ENCODE measurements around the gene TP63.

The TP63 gene

DNA sequence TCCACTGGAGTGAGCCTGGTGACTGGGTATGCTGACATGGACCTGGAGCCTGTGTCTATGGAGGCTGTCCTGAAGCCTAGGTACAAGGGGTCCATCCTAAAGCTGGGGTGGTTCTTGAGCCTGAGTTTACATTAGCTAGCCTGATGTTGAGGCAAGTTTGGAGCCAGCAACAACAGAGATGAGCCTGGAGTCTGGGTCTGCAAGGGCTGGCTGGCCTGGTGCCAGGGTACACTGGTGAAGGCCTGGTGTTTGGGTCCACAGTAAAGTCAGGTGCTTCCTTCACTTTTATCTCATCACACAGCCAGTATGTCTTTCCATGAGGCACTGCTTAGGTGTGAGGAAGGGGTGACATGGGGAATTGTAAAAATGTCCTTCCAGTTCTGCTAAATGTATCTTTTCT, 49.5 kb downstream of the TP63 start:
- DNase-seq (ENCODE audit: extremely low read depth in 1 of 2, low read depth in 1 of 2) = no peak

DNA sequence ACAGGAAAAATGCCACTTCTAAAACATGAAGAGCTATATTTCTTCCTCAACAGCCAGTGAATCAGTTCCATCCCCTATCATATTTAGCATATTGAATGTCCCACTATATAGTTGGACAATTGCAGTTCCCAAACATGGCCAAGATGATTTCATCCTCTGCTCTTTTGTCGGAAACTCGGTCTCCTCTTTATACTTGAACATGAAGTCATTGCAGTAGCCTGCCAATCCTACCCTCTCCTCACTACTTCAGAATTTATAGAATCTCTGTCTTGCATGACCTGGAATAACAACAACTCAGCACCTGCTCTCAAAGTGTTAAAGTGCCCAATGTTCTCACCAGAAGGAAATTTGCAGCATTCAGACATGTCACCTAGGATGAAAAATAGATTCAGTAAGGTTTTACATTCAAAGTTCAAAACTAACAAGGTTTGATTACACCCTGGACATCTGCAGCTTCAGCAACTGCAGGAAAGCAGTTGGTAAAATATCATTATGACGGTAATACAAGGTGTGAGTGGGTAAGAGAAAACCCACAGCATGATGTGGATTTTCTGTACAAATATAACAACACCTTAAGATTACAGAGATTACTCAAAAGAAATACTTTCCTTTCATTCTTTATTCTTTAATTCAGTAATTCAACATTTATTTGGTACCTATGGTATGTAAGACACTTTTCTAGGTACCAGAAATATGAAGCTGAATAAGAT, 52.5 kb downstream of the TP63 start:
- DNase-seq (ENCODE audit: extremely low read depth in 1 of 2, low read depth in 1 of 2) = no peak

DNA sequence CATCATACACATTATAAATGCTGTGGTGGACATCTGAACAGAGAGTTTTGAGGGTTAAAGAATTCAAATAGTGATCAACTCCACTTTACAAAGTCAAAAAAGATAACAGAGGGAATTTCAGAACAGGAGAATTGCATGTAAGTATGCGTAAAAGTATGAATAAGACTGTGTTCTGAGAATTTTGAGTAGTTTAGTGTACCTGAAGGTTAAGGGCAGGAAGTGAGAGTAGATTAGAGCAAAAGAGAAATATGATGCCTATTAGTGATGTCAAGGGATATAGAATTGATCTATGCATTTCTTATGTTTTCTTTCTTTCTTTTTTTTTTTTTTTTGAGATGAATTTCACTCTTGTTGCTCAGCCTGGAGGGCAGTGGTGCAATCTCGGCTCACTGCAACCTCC, 53.1 kb downstream of the TP63 start:
- no peak for DNase-seq (ENCODE audit: extremely low read depth in 1 of 2, low read depth in 1 of 2)

DNA sequence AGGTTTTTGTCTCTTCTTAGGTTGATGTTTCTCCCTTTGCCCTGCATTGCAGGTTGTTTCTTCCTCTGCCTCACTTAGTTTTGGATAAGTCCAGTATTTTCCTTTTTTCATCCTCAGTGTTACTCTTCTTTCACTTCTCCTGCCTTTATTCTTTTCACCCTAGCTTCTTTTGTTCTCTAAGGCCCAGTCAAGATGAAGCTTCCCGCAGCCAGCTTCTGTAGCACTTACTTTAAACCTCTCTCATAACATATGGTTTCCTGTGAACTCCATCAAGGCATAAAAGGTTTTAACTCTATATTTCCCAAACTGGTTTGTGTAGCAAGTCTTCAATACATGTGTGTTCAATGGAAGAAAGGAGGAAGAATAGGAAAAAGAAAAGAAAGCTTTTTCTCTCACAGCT, 54.1 kb downstream of the TP63 start:
- DNase-seq (ENCODE audit: extremely low read depth in 1 of 2, low read depth in 1 of 2) = no peak

- DNase-seq (ENCODE audit: extremely low read depth in 1 of 2, low read depth in 1 of 2) = no peak
These were observed 54.7 kb downstream of the TP63 start for GRCh38 chr3:189685860-189686259.

GRCh38 chr3:189687475-189687874, 56.3 kb downstream of the TP63 start:
- no peak for DNase-seq (ENCODE audit: extremely low read depth in 1 of 2, low read depth in 1 of 2)

- DNase-seq (ENCODE audit: extremely low read depth in 1 of 2, low read depth in 1 of 2) = no peak
These were observed 57.1 kb downstream of the TP63 start for GRCh38 chr3:189688262-189688661.

DNA sequence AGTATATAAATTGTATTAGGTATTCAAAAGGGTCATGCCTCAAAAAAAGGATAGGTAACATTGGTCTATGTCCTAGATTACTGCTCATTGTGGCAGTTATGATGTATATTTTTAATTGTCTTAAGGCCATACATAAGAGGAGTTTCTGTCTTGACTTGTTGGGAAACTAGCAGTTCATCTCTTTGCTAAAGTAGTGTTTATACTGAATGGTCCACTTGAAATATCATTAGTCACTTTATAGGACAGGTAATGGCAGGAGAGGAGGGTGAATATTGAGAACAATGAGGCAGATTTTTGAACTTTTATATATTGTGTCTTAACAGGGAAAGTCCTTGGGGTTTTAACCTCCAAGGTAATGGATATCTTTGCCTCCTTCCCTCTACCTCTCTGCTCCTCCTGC, 58.4 kb downstream of the TP63 start:
- DNase-seq (ENCODE audit: extremely low read depth in 1 of 2, low read depth in 1 of 2) = no peak

GRCh38 chr3:189690237-189690636, 59.0 kb downstream of the TP63 start:
- DNase-seq (ENCODE audit: extremely low read depth in 1 of 2, low read depth in 1 of 2) = no peak

DNA sequence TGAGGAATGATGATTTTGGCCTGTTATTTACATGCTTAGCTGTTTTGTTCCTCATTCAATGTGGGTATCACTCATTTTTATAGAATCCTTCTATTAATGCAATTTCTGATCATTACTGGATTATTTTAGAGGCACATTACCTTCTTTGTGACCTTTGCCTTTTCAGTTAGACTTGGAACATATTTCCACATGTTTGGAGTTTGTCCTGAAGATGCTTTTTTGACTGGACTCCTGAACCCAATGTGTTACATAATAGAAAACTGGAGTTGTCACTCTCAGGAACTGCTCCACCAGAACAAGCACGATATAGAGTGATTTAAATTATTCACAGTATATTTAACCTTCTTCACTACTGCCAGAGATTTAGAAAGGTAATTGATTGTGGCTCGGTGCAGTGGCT, 59.5 kb downstream of the TP63 start:
- no peak for DNase-seq (ENCODE audit: extremely low read depth in 1 of 2, low read depth in 1 of 2)

DNA sequence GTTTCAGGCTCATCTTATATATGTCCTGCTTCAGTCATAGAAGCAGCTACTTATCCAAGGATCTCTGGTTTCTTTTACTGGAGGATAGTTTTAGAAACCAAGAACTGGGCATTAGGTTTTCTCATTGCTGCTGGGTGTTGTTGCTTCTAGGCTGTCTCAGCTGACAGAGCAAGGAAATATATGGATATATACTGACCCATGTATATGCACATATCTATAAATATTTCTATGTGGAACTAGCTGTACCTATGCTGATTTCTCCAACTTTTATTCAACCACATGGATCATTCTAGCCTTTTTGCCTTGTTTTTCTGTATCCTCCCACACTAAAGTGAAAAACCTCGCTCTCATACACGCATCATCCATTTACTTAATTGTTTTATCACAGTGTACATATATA, 64.2 kb downstream of the TP63 start:
- no peak for DNase-seq (ENCODE audit: extremely low read depth in 1 of 2, low read depth in 1 of 2)

- DNase-seq (ENCODE audit: extremely low read depth in 1 of 2, low read depth in 1 of 2) = no peak
These were observed 67.6 kb downstream of the TP63 start for GRCh38 chr3:189698811-189699210.

- no peak for DNase-seq (ENCODE audit: extremely low read depth in 1 of 2, low read depth in 1 of 2)
These were observed 68.7 kb downstream of the TP63 start for GRCh38 chr3:189699885-189700284.

DNA sequence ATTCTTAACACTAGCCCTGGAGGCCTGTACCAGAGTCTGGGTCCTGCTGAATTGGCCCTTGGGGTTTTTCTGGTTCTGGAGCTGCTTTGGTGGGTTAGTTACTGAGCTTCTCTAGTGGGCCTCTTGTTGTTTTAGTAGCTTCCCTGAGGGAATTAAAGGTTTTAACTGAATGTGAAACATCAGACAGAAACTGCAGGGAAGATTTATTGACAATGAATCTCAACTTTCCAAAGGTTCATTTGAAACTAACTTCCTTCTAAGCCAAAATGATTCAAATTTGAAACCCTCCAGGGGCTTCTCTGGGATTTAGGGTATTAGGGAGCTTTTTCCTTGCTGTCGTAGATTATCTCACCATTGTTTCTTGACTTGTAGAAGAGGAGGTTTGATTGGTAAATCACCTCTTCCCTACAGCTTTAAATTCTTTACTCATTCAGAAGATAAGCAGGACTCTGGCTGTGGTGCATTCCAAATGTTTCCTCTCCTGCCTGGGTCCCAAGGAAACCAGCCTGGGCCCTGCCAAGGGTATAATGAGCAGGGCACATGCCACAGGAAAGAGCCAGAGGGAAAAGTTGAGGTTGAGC, 71.0 kb downstream of the TP63 start:
- DNase-seq (ENCODE audit: extremely low read depth in 1 of 2, low read depth in 1 of 2) = no peak

- DNase-seq (ENCODE audit: extremely low read depth in 1 of 2, low read depth in 1 of 2) = no peak
These were observed 72.7 kb downstream of the TP63 start for GRCh38 chr3:189703865-189704264.

DNA sequence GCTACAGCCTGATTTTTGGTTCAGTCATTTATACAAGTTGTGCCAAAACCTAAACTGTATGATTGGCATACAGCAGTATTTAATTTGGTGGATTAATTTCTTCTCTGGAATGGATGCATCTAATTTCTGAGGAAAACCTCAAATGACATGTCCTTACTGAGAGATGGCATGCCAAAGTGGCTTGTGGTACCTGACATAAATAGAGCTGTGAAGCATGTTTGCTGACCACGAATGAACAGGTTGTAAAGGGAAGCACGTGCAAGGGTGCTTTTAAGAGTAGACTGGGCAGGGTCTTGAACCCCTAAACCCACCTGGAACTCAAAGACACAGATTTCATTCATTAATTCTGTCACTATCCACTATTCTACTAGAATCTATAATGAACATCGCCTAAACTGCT, 77.2 kb downstream of the TP63 start:
- DNase-seq (ENCODE audit: extremely low read depth in 1 of 2, low read depth in 1 of 2) = no peak

DNA sequence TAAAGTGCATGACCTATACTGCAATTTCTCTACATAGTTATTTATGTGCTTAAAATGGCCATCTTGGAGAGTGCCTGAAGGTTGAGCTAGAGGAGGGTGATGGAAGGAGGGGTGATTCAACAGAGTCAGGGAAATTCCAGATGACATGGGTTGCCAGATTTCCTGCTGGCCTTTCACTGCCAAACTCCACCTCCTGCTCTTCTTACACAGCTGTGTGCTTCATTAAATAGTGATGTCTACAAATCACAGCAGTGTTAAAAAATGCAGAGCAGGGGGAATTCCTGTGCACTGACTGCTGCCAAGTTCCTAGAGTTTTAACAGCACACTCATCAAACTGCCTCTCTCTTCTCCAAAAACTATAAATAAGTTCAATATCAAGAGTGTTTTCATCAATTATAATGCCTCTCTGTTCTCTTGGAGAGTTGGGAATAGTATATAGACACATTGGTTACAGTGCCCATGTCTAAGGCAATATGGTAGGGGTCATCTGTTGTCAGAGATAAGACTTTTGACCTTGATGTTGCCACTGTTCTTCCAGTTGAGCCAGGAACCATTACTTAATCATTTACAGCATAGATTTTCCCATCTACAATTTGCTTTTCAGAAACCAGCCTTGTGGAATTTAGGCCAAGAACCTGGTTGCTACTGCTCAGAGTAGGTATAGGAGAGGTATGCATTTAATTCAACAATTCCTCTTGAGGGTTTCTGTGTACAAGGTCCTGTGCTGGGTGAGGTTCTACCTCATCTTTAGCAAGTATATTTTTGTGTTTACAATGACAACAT, 79.6 kb downstream of the TP63 start:
- no peak for DNase-seq (ENCODE audit: extremely low read depth in 1 of 2, low read depth in 1 of 2)

- no peak for DNase-seq (ENCODE audit: extremely low read depth in 1 of 2, low read depth in 1 of 2)
These were observed 81.8 kb downstream of the TP63 start for GRCh38 chr3:189712906-189713483.

GRCh38 chr3:189714991-189715961, 84.1 kb downstream of the TP63 start:
- DNase-seq (ENCODE audit: extremely low read depth in 1 of 2, low read depth in 1 of 2) = no peak

- no peak for DNase-seq (ENCODE audit: extremely low read depth in 1 of 2, low read depth in 1 of 2)
These were observed 87.0 kb downstream of the TP63 start for GRCh38 chr3:189718215-189718614.

Measured in stimulated activated CD8-positive, alpha-beta memory T cell treated with anti-CD3 and anti-CD28 coated beads, Interleukin-7, amount 100 ng/mL, for 48 hours (primary cell).